ENCODE results near the gene SLIT3.

DNA sequence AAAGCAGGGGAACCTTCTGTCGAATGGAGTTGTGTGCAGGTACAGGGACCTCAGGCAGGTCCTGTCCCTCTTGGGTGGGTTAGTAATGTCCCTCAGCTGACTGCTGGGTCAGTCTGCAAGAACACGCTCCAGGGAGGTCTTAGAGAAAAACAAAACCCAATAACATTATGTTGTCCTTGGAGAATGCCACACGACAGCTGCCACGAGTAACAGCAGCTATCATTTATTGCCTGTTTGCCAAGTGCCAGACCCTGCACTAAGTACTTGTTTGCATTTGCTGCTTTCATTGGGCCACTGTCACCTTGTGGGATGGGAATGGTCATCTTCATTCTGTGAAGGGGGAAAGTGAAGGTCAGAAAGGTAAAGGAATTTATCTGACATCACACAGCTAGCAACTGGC lies 310.3 kb downstream of the SLIT3 start:
- TF ChIP-seq CTCF (IDR thresholded peaks at IDR 0.05; ENCODE audit: borderline replicate concordance, extremely low read depth, low read length, poor library complexity, severe bottlenecking) (no peak), EZH2 (IDR thresholded peaks at IDR 0.05; ENCODE audit: borderline replicate concordance, low read depth, low read length, severe bottlenecking) (no peak)

All from DND-41 (cell line).